Mesendoderm (in vitro differentiated cells): ENCODE measurements around the gene AIRE.

ENCODE experiments used
- DNase-seq: peaks from one replicate; pipeline ENCODE4 v3.0.0; 2013
- H2AK5ac ChIP-seq: 2 replicates; pipeline ENCODE4 v1.6.1; 2013; ENCODE audit warnings: low read length, inconsistent platforms
- H2BK120ac ChIP-seq: 2 replicates; pipeline ENCODE4 v1.6.1; 2013; ENCODE audit warnings: low read depth, mild to moderate bottlenecking, low read length, moderate library complexity, mixed read lengths
- H2BK15ac ChIP-seq: replicated peaks from 2 replicates; pipeline ENCODE4 v1.6.1; 2013; ENCODE audit warnings: low read depth, mild to moderate bottlenecking, moderate library complexity
- H2BK5ac ChIP-seq: 2 replicates; pipeline ENCODE4 v1.6.1; 2013; ENCODE audit warnings: low read length, inconsistent platforms
- H3K18ac ChIP-seq: 2 replicates; pipeline ENCODE4 v1.6.1; 2013; ENCODE audit warnings: mild to moderate bottlenecking, low read length, mixed read lengths
- H3K23ac ChIP-seq: one replicate; pipeline ENCODE4 v1.6.1; 2013; ENCODE audit warnings: low read length
- H3K27ac ChIP-seq: 2 replicates; pipeline ENCODE4 v1.5.1; 2013; ENCODE audit warnings: low read depth, mild to moderate bottlenecking, inconsistent platforms, low read length, moderate library complexity
- H3K27me3 ChIP-seq: 2 replicates; pipeline ENCODE4 v1.6.1; 2013; ENCODE audit warnings: low read length, control low read depth, mild to moderate bottlenecking, inconsistent platforms; ENCODE audit not compliant: insufficient read depth, poor library complexity
- H3K36me3 ChIP-seq: 2 replicates; pipeline ENCODE4 v1.6.1; 2013; ENCODE audit warnings: low read length, inconsistent platforms; ENCODE audit not compliant: control insufficient read depth, insufficient read depth
- H3K4ac ChIP-seq: one replicate; pipeline ENCODE4 v1.6.1; 2013; ENCODE audit warnings: low read depth, mild to moderate bottlenecking, low read length, moderate library complexity
- H3K4me1 ChIP-seq: 2 replicates; pipeline ENCODE4 v1.6.1; 2013; ENCODE audit warnings: low read depth, low read length, inconsistent platforms; ENCODE audit not compliant: control insufficient read depth
- H3K4me2 ChIP-seq: 2 replicates; pipeline ENCODE4 v1.6.1; 2013; ENCODE audit warnings: low read length
- H3K4me3 ChIP-seq: 2 replicates; pipeline ENCODE4 v1.5.1; 2013; ENCODE audit warnings: mild to moderate bottlenecking, low read length
- H3K56ac ChIP-seq: one replicate; pipeline ENCODE4 v1.6.1; 2013; ENCODE audit warnings: low read length
- H3K79me1 ChIP-seq: 2 replicates; pipeline ENCODE4 v1.6.1; 2013; ENCODE audit warnings: low read length, inconsistent platforms
- H3K79me2 ChIP-seq: 2 replicates; pipeline ENCODE4 v1.6.1; 2013; ENCODE audit warnings: mild to moderate bottlenecking, low read length; ENCODE audit not compliant: control insufficient read depth, insufficient read depth
- H3K9ac ChIP-seq: 2 replicates; pipeline ENCODE4 v1.6.1; 2013; ENCODE audit warnings: low read length, inconsistent platforms
- H4K5ac ChIP-seq: one replicate; pipeline ENCODE4 v1.6.1; 2013; ENCODE audit warnings: low read length
- H4K8ac ChIP-seq: one replicate; pipeline ENCODE4 v1.6.1; 2013; ENCODE audit warnings: low read depth, mild to moderate bottlenecking, control low read depth, low read length, moderate library complexity
- WGBS: extraction: QIAGEN DNeasy Blood & Tissue Kit; methylation state at CpG from one replicate; pipeline ENCODE4 v1.1.7; 2013; ENCODE audit warnings: low lambda C conversion rate, missing lambda C conversion rate; ENCODE audit not compliant: insufficient coverage; ENCODE audit errors: extremely low coverage; 5-methylcytosine and 5-hydroxymethylcytosine counted together

The AIRE gene

GRCh38 chr21:44286716-44287632 is 1.3 kb downstream of the AIRE start:
- Histone ChIP-seq H4K5ac (no peak overlapping the region), H3K4me1 (peaks cover 2% of the 10 kb centered on the region), H3K4me3 (no peak overlapping the region), H3K27me3 (no peaks in the 10 kb centered on the region), H2BK5ac (no peak overlapping the region), H3K79me2 (no peaks in the 10 kb centered on the region), H3K36me3 (no peaks in the 10 kb centered on the region), H3K4me2 (no peak overlapping the region), H2BK15ac (no peak overlapping the region), H3K9ac (no peak overlapping the region), H3K79me1 (no peaks in the 10 kb centered on the region), H2BK120ac (no peak overlapping the region), H3K27ac (no peak overlapping the region), H3K23ac (no peak overlapping the region), H3K56ac (no peak overlapping the region), H4K8ac (no peak overlapping the region), H3K18ac (no peak overlapping the region), H3K4ac (no peak overlapping the region), H2AK5ac (no peak overlapping the region)
- no CpG with 5 or more reads among the region's 31 CpGs for WGBS
- DNase-seq, result no peak

GRCh38 chr21:44288251-44289110 is 2.8 kb downstream of the AIRE start:
- Histone ChIP-seq H3K4me3 (no peak overlapping the region), H3K4ac (no peak overlapping the region), H3K4me1 (peaks cover 2% of the 10 kb centered on the region), H3K36me3 (no peaks in the 10 kb centered on the region), H3K27ac (no peak overlapping the region), H3K79me2 (no peaks in the 10 kb centered on the region), H2BK15ac (no peak overlapping the region), H2BK120ac (no peak overlapping the region), H4K8ac (no peak overlapping the region), H2BK5ac (no peak overlapping the region), H3K27me3 (no peaks in the 10 kb centered on the region), H3K23ac (no peak overlapping the region), H3K18ac (no peak overlapping the region), H3K9ac (no peak overlapping the region), H4K5ac (no peak overlapping the region), H3K56ac (no peak overlapping the region), H3K4me2 (no peak overlapping the region), H2AK5ac (no peak overlapping the region), H3K79me1 (no peaks in the 10 kb centered on the region)
- DNase-seq, result no peak
- no CpG with 5 or more reads among the region's 23 CpGs for WGBS

- Histone ChIP-seq H2BK120ac (no peak overlapping the region), H3K4me1 (no peaks in the 10 kb centered on the region), H2AK5ac (no peak overlapping the region), H3K4me3 (no peak overlapping the region), H3K27me3 (no peaks in the 10 kb centered on the region), H2BK15ac (no peak overlapping the region), H3K4me2 (no peak overlapping the region), H3K18ac (no peak overlapping the region), H3K36me3 (no peaks in the 10 kb centered on the region), H3K4ac (no peak overlapping the region), H3K27ac (no peak overlapping the region), H4K8ac (no peak overlapping the region), H3K79me1 (no peaks in the 10 kb centered on the region), H3K79me2 (no peaks in the 10 kb centered on the region), H4K5ac (no peak overlapping the region), H2BK5ac (no peak overlapping the region), H3K23ac (no peak overlapping the region), H3K56ac (no peak overlapping the region), H3K9ac (no peak overlapping the region)
- no CpG with 5 or more reads among the region's 24 CpGs for WGBS
- no peak for DNase-seq
These were observed 3.8 kb downstream of the AIRE start for GRCh38 chr21:44289381-44290010.

- H3K18ac ChIP-seq, result no peak overlapping the region
- no peak overlapping the region for H3K56ac ChIP-seq
- H3K4ac ChIP-seq, result no peak overlapping the region
- H3K27me3 ChIP-seq, result no peaks in the 10 kb centered on the region
- no peaks in the 10 kb centered on the region for H3K79me2 ChIP-seq
- H3K79me1 ChIP-seq, result no peaks in the 10 kb centered on the region
- no peak overlapping the region for H3K4me3 ChIP-seq
- H4K8ac ChIP-seq, result no peak overlapping the region
- no peaks in the 10 kb centered on the region for H3K4me1 ChIP-seq
- no peaks in the 10 kb centered on the region for H3K36me3 ChIP-seq
- H3K27ac ChIP-seq, result no peak overlapping the region
- DNase-seq, result no peak
- no CpG with 5 or more reads among the region's 16 CpGs for WGBS
- no peak overlapping the region for H4K5ac ChIP-seq
- no peak overlapping the region for H2BK15ac ChIP-seq
- H2AK5ac ChIP-seq, result no peak overlapping the region
- H3K9ac ChIP-seq, result no peak overlapping the region
- H2BK5ac ChIP-seq, result no peak overlapping the region
- H2BK120ac ChIP-seq, result no peak overlapping the region
- H3K23ac ChIP-seq, result no peak overlapping the region
- no peak overlapping the region for H3K4me2 ChIP-seq
These were observed 4.8 kb downstream of the AIRE start for GRCh38 chr21:44290327-44291077.

GRCh38 chr21:44291078-44291935 is 5.6 kb downstream of the AIRE start:
- no peak overlapping the region for H4K8ac ChIP-seq
- H3K18ac ChIP-seq, result no peak overlapping the region
- H3K56ac ChIP-seq, result no peak overlapping the region
- no peak overlapping the region for H3K4me3 ChIP-seq
- no peak overlapping the region for H2BK5ac ChIP-seq
- no peak overlapping the region for H3K23ac ChIP-seq
- H3K36me3 ChIP-seq, result no peaks in the 10 kb centered on the region
- H2BK120ac ChIP-seq, result no peak overlapping the region
- no peak overlapping the region for H3K27ac ChIP-seq
- no peaks in the 10 kb centered on the region for H3K27me3 ChIP-seq
- H3K79me2 ChIP-seq, result no peaks in the 10 kb centered on the region
- no peak overlapping the region for H2BK15ac ChIP-seq
- WGBS, result no CpG with 5 or more reads among the region's 33 CpGs
- DNase-seq, result no peak
- no peak overlapping the region for H3K9ac ChIP-seq
- H2AK5ac ChIP-seq, result no peak overlapping the region
- no peak overlapping the region for H4K5ac ChIP-seq
- H3K79me1 ChIP-seq, result no peaks in the 10 kb centered on the region
- no peak overlapping the region for H3K4me2 ChIP-seq
- no peaks in the 10 kb centered on the region for H3K4me1 ChIP-seq
- no peak overlapping the region for H3K4ac ChIP-seq
